Left lung (tissue), 10 donors: ENCODE data around the gene AMIGO2. TPM values are rescaled to one million over a fixed set of nuclear protein-coding genes. Genes with fewer than 3 reads are reported as not detected.

Experiments
- ATAC-seq: fragments of 200-7000 bp; cut with Tn5 transposase; one replicate; pipeline ENCODE4 v1.9.1; 2020; ENCODE audit warnings: moderate library complexity
- DNase-seq, 4 donors: peaks; one replicate each; pipeline ENCODE4 v3.0.0-alpha.2; 2013 to 2020
- H3K27ac ChIP-seq, 2 donors: fragments of 200-600 bp; sonication (generic) in 1 of 2; one replicate each; pipeline versions ENCODE4 v1.5.0 to v1.8.0; 2020 to 2021
- H3K27me3 ChIP-seq, 2 donors: fragments of 200-600 bp; sonication (generic) in 1 of 2; one replicate each; pipeline versions ENCODE4 v1.5.0 to v1.8.0; 2020 to 2021
- H3K36me3 ChIP-seq, 2 donors: fragments of 200-600 bp; sonication (generic) in 1 of 2; one replicate each; pipeline versions ENCODE4 v1.5.0 to v1.8.0; 2020 to 2021
- H3K4me1 ChIP-seq, 2 donors: fragments of 200-600 bp; one replicate each; pipeline ENCODE4 v1.8.0; 2021
- H3K4me3 ChIP-seq, 2 donors: fragments of 200-600 bp; sonication (generic) in 1 of 2; one replicate each; pipeline versions ENCODE4 v1.5.0 to v1.8.0; 2020 to 2021; ENCODE audit warnings: mild to moderate bottlenecking in 1 of 2
- H3K9me3 ChIP-seq, 2 donors: fragments of 200-600 bp; sonication (generic) in 1 of 2; one replicate each; pipeline versions ENCODE4 v1.5.0 to v1.8.0; 2020 to 2021
- intact Hi-C, 2 donors: fragments of 100-400 bp; cut with DNase I; formaldehyde crosslinking; loops; one replicate each; pipeline versions ENCODE4 v1.11.2 to v1.14.2; 2022
- polyA plus RNA-seq, 6 donors: library from polyadenylated mRNA; unstranded; fragments of 120-200 nt; gene quantifications; one replicate each; pipeline ENCODE4 v1.2.1, GENCODE V29; 2013; ENCODE audit not compliant: insufficient read length in 6 of 6
- total RNA-seq, 2 donors: library from RNA; stranded (reverse); fragmentation: NEBNext Ultra II Directional; extraction: Animal tissue kit (Norgen Biotek cat#: 25700); gene quantifications; one replicate each; pipeline ENCODE4 v1.2.1, GENCODE V29; 2021
- TF ChIP-seq, protein P1 (sequence below), 2 donors: fragments of 200-600 bp; sonication (generic) in 1 of 2; IDR thresholded peaks; one replicate each; pipeline versions ENCODE4 v1.5.0 to v1.8.0; 2021; ENCODE audit warnings: antibody characterized with exemption in 2 of 2
- donor health status: DM: no; HTN: yes; CAD: no.
- donor health status: DM: no; HTN: no; CAD: no.

AMIGO2 gene
- total and polyA plus RNA-seq, 8 donors = 2.4 to 17.6 (median 3.1) TPM

DNA sequence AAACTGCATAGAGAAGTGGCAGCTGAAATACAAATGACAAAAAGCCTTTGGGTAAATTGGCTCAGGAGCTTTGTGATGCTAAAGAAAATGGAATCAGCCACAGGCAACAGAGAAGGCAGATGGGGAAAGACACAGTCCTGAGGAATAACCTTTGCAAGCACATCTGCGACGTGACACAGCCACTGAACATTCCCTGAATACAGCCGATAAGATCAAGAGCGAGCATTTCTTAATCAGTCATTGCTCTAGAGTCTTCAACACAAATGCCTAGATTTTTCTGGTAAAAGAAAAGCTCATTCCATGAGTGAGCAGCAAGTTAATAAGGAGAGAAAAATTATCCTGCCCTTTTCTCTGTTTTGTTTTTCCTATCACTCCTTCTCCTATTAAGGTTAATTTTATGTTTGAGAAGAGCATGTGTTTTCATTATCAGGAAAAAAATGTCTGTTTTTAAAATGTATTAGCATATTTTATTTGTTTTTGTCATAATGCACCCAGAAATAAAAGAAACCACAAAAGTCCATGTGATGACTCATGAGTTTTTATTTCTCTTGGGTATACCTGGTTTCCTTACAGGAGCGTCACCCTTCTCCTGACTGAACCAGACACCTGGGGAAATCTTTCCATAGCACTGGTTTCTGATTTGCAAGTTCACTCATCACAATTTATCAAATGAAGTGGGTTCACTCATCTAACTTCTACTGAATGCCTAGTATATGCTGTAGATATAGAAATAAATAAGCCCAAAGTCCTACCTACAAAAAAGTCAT is 45.8 kb downstream of the AMIGO2 start:
- no peak for ATAC-seq
- Histone ChIP-seq H3K4me1 (peaks cover 0 to 7% of the 10 kb centered on the region in 2 donors), H3K27me3 (no peaks in the 10 kb centered on the region), H3K4me3 (no peak overlapping the region), H3K9me3 (no peaks in the 10 kb centered on the region), H3K36me3 (no peaks in the 10 kb centered on the region), H3K27ac (no peak overlapping the region)
- no peak for DNase-seq
- TF ChIP-seq, protein P1, sequence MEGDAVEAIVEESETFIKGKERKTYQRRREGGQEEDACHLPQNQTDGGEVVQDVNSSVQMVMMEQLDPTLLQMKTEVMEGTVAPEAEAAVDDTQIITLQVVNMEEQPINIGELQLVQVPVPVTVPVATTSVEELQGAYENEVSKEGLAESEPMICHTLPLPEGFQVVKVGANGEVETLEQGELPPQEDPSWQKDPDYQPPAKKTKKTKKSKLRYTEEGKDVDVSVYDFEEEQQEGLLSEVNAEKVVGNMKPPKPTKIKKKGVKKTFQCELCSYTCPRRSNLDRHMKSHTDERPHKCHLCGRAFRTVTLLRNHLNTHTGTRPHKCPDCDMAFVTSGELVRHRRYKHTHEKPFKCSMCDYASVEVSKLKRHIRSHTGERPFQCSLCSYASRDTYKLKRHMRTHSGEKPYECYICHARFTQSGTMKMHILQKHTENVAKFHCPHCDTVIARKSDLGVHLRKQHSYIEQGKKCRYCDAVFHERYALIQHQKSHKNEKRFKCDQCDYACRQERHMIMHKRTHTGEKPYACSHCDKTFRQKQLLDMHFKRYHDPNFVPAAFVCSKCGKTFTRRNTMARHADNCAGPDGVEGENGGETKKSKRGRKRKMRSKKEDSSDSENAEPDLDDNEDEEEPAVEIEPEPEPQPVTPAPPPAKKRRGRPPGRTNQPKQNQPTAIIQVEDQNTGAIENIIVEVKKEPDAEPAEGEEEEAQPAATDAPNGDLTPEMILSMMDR (IDR thresholded peaks at IDR 0.05) = no peak
- intact Hi-C loops = loop anchor here in 1 of 2 donors (10.0 kb wide), 2 partner anchors 271 to 361 kb away; no protein-coding TSS in a partner anchor

DNA sequence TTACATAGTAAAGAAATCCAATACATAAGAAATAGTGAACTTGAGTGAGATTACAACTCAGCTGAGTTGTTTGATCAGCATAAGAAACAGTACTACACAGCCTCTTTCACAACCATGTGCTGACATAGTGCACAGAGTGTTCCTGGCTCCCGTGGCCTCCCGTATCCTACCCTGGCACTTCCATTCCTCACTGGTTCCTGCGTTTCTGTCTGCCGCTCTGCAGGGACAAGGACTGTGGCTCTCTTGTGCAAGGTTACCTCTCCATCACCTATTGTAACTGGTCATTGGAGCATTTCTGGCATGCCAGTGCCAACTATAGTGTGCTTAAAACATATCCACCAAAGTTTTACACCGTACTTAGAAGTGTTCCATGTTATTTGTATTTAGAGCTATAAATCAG is 46.7 kb downstream of the AMIGO2 start:
- peaks cover 0 to 7% of the 10 kb centered on the region in 2 donors for H3K4me1 ChIP-seq
- peak; percentile 93 for ATAC-seq
- no peak overlapping the region for H3K4me3 ChIP-seq
- no peaks in the 10 kb centered on the region for H3K9me3 ChIP-seq
- H3K27me3 ChIP-seq = no peaks in the 10 kb centered on the region
- peak in 2 of 4 donors; percentile 37 to 44 for DNase-seq
- intact Hi-C loops = loop anchor here in 1 of 2 donors (10.0 kb wide), 2 partner anchors 272 to 362 kb away; no protein-coding TSS in a partner anchor
- no peak overlapping the region for H3K27ac ChIP-seq
- no peaks in the 10 kb centered on the region for H3K36me3 ChIP-seq
- TF ChIP-seq, protein P1 (IDR thresholded peaks at IDR 0.05) = no peak

DNA sequence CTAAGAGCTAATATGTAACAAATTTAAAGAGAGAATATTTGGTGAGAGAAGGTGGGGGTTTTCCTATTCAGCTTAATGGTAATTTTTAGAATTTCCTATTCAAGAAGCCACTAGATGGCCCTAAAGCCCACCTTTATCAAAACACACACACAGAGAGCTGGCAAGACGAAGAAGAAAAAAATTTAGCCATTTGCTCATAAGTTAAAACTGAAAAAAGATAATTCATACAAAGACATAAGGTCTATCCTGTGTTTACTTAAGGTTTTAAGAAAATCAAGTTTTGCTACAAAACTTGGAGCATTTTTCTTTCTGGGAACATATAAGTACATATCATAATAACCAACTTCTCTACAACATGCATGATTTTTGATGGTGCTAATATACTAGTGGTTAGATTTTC is 47.1 kb downstream of the AMIGO2 start:
- ATAC-seq (peak; percentile 89), DNase-seq (peak in 2 of 4 donors; percentile 46 to 65)
- no peaks in the 10 kb centered on the region for H3K36me3 ChIP-seq
- H3K4me3 ChIP-seq = no peak overlapping the region
- H3K4me1 ChIP-seq = peaks cover 0 to 7% of the 10 kb centered on the region in 2 donors
- TF ChIP-seq, protein P1 (IDR thresholded peaks at IDR 0.05) = peak; percentile 41 to 54
- H3K9me3 ChIP-seq = no peaks in the 10 kb centered on the region
- intact Hi-C loops = loop anchor here in 1 of 2 donors (10.0 kb wide), 2 partner anchors 272 to 362 kb away; no protein-coding TSS in a partner anchor
- H3K27me3 ChIP-seq = no peaks in the 10 kb centered on the region
- H3K27ac ChIP-seq = no peak overlapping the region

DNA sequence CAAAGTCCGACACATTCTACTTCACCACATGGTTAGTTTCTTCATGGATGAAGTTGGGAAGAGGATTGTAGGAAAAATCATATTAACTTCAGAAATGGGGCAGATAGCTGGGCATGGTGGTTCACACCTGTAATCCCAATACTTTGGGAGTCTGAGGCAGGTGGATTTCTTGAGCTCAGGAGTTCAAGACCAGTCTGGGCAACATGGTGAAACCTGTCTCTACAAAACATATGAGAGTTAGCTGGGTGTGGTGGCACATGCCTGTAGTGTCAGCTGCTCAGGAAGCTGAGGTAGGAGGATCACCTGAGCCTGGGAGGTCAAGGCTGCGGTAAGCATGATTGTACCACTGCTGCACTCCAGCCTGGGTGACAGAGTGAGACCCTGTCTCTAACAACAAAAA is 49.9 kb downstream of the AMIGO2 start:
- Histone ChIP-seq H3K36me3 (no peaks in the 10 kb centered on the region), H3K4me1 (peaks cover 0 to 7% of the 10 kb centered on the region in 2 donors), H3K27ac (no peak overlapping the region), H3K4me3 (no peak overlapping the region), H3K27me3 (no peaks in the 10 kb centered on the region), H3K9me3 (no peaks in the 10 kb centered on the region)
- ATAC-seq (no peak), DNase-seq (no peak)
- TF ChIP-seq, protein P1 (IDR thresholded peaks at IDR 0.05) = no peak
- intact Hi-C loops = loop anchor here in 1 of 2 donors (10.0 kb wide), 3 partner anchors 275 to 685 kb away; no protein-coding TSS in a partner anchor

DNA sequence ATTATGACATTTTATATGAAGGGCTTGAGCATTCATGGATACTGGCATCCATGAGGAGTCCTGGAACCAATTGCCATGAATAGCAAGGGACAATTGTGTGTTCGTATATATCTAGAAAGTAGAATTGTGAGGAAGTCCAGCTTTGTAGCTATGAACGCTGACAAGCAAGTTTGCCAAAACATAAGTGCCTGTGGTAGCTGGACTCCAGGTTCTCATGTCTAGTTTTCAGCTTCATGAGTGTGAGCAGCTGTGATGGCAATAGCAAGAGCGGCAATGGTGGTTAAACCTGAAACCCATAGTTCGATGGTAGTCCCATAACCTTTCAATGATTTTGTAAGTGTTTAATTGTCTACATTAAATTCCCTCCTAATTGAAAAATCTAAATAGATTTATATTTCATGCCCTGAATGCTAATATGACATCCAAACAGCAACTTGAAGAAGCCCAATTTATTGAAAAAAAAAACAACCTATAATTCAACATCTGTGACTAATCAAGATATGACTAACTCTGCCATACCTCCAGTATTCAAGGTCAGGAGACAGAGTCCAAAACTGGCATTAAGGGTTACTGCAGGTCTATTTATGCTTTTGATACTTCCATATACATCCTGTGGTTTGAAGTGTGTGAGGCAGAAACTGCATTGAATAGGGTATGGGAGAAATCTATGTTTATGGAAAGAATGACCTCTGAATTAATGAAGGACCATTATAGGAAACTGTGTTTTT is 50.6 kb downstream of the AMIGO2 start:
- Histone ChIP-seq H3K9me3 (no peaks in the 10 kb centered on the region), H3K27me3 (no peaks in the 10 kb centered on the region), H3K27ac (no peak overlapping the region), H3K4me3 (no peak overlapping the region), H3K4me1 (peaks cover 0 to 7% of the 10 kb centered on the region in 2 donors), H3K36me3 (no peaks in the 10 kb centered on the region)
- ATAC-seq (no peak), DNase-seq (no peak)
- intact Hi-C loops = loop anchor here in 1 of 2 donors (10.0 kb wide), 1 partner anchor 684 kb away; no protein-coding TSS in a partner anchor
- TF ChIP-seq, protein P1 (IDR thresholded peaks at IDR 0.05) = no peak
